ENCODE results near the gene ORM1.
A peak's percentile ranks its signal among the peaks of the same experiment; 100 is the strongest.

ORM1 gene

DNA sequence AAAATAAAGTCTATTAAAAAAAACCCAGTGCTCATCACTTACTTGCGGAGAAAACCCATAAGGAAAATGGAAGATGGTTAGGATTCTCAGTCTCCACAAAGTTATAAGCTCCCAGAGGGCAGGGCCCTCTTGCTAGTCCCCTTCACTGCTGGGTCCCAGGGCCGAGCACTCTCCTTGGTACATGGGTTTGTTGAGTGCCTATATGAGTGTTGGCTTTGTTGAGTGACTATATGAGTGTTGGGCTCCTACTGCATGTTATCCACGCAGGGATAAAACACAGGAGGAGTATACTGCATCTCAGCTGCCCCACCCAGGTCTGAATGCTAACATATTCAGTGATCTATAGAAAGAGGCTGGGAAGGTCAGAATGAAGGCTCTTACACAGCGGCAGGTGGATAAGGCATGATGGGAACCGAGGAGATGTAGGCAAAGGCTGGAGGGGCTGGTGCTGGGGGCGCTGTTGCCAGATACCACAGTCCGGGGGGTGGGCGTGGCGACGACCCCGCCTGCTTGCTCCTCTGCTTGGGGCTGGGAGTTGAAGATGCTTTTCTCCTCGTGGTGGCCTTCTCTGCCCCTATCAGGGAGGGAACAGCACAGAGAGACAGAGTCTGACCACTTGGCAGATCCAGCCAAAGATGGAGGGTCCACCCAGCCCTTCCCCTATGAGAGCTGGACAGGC lies 18.4 kb downstream of the ORM1 start:
- no peak for DNase-seq (ENCODE audit: extremely low read depth in 1 of 2, low read depth in 1 of 2)

DNA sequence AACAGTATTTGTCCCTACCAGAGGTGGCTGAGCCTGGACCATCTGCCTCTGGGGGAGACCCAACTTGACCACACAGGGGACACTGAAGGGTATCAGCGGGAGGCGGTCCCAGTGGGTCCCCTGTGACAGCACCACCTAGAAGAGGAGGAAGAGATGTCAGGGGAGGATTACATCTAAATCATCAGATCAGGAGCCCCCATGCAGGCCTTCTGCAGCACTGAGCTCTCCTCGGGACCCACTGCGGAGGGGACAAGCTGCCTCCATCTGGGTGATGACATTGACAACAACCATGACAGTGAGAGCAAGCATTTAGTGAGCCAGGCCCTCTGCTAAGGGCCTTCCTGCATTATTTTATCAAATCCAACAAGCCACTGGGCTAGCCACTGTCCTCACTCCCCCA lies 19.1 kb downstream of the ORM1 start:
- no peak for DNase-seq (ENCODE audit: extremely low read depth in 1 of 2, low read depth in 1 of 2)

DNA sequence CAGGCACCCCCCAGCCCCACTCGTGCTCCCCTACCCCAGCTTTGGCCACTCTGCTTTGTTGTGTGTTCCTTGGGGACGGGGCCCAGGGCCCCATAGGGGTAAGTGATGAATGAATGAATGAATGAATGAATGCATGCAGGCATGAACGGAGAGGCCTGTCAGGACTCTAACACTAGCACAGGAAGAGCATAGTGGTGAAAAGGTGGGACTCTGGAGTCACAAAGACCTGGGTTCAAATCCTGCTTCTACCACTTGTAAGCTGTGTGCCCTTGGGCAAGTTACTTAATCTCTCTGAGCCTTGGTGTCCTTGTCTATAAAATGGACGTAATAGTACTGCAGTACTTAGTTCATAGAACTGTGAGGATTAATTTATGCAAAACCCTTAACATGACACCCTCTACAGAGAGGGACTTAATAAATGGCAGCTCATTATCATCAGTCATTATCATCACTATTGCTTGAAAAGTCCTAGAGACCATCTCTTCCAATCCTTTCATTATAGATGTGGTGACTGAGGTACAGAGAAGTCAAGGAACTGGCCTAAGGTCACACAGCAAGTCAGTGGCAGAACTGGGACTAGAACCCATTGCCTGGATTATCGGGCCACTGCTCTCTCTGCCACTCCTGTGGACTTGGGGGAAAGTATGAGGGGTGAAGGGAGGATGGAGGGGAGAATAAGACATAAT lies 20.0 kb downstream of the ORM1 start:
- DNase-seq (ENCODE audit: extremely low read depth in 1 of 2, low read depth in 1 of 2): no peak

DNA sequence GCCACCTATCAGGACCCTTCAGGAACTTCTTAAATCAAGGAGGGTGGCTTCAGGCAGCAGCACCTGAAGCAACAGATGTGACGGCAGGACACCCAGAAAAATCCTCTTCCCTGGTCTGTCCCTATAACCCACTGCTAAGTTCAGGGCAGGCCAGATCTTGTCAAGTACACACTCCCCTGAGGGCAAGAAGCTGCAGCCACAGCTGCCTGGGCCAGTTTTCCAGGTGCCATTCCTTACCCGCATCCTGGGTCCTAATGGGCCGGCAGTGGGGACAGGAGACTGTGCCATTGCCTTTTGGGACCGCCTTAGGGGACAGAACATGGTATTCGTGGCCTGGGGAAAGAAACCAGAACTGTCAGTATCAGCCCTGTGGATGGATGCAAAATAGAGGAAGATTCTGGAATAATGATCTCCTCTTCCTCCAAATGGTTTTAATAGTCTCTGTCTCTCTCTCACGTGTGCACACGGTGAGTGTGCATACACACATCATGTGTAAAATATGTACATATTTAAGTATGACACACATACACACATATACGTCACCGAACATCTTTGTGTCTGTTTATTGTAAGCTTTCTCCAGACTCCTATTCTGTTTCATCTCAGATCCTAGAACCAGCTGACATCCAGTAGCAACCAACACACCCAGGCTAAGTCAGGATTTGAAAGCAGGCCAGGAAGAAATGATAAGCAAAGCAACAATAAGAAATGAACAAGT lies 20.7 kb downstream of the ORM1 start:
- no peak for DNase-seq (ENCODE audit: extremely low read depth in 1 of 2, low read depth in 1 of 2)

DNA sequence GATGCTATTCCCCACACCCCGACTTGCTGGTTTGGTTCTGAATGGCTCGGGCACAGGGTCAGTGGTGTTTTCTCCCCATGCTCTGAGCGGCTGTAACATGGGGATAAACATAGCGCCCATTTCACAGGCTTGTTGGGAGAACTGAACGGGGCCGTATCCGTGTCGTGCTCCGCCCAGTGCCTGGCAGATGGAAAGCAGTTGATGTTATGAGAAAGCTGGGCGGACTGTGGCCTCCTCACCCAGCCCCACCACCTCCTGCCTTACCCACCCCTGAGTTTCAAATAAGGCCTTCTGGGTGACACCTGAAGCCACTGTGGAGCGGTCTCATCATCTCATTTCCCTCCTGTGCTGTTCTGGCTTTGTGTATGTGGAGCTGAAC lies 21.3 kb downstream of the ORM1 start:
- DNase-seq (ENCODE audit: extremely low read depth in 1 of 2, low read depth in 1 of 2): no peak

DNA sequence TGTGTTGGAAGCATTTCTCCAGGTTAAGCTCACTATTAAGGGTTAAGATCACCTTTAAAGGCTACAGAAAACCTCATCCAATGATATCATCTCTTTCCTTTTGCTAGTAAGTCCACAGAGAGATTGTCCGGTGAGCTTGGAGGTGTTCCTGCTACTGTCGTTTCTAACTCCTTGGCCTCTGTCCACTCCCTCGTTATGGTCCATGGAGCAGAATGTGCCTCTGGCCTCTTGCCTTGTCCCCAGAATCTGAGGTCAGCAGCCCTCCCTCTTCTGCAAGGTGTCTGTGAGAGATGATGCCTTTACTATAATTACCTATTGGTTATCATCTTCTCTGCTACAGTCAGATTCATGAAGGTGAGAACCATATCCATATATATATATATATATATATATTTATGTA lies 21.8 kb downstream of the ORM1 start:
- no peak for DNase-seq (ENCODE audit: extremely low read depth in 1 of 2, low read depth in 1 of 2)

DNA sequence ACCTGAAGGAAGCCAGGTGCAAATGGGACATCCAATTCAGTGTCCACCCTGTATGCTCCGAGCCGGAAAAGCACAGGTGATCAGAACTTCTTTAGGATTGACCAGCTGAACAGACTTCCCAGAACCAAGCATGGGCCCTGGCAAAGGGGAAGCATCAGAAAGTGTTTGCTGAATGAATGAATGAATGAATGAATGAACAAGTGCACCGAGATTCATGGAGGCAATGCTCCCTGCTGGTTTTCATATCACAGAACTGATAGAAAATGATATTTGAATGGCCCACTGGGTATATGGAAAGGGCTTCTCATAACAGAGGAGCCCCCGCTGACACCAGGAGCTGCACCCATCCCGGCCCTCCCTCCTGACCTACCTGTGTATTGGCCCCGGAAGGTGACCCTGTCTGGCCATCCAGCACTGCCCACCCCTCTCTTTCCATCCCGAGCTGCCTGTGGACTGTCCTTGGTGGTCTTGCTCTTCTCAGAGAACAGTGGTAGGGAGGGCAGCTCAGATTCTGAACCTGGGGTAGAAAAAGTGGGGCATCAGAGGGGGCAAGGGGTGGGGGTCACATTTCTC lies 22.7 kb downstream of the ORM1 start:
- DNase-seq (ENCODE audit: extremely low read depth in 1 of 2, low read depth in 1 of 2): no peak

DNA sequence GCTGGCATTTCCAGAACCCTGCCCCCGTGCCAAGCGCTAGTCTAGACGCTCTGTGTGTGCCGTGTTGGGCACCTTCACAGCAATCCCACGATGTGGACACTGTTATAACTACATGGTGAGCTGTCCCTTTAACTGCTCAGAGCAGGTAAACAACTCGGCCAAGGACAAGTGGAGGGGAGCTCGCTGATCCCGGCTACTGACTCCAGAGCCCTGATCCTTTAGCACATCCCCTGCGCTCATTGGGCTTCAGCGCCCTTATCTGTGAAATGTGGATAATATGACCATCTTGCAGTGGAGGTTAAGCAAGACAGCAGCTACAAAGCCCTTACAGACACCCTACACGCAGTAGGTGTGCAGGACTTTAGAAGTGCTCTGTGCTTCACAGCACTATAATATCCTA lies 23.2 kb downstream of the ORM1 start:
- no peak for DNase-seq (ENCODE audit: extremely low read depth in 1 of 2, low read depth in 1 of 2)

DNA sequence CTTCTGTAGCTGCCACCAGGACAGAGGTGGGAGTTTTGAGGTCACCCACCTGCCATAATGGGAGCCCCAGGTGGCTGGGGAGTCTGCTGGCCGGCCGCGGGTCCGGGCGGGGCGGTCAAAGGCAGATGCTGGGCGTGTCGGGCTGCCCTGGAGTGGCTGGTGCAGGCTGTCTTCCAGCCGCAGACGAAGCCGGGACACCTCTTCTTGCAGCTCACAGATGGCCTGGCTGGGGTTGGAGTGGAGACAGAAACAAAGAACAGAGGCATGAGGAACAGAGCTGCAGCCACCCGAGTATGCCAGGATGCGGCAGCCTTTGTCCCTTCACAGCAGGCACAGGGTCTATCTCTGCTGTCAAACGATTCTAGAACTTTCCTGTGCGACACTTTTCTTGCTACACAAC lies 24.8 kb downstream of the ORM1 start:
- no peak for DNase-seq (ENCODE audit: extremely low read depth in 1 of 2, low read depth in 1 of 2)

DNA sequence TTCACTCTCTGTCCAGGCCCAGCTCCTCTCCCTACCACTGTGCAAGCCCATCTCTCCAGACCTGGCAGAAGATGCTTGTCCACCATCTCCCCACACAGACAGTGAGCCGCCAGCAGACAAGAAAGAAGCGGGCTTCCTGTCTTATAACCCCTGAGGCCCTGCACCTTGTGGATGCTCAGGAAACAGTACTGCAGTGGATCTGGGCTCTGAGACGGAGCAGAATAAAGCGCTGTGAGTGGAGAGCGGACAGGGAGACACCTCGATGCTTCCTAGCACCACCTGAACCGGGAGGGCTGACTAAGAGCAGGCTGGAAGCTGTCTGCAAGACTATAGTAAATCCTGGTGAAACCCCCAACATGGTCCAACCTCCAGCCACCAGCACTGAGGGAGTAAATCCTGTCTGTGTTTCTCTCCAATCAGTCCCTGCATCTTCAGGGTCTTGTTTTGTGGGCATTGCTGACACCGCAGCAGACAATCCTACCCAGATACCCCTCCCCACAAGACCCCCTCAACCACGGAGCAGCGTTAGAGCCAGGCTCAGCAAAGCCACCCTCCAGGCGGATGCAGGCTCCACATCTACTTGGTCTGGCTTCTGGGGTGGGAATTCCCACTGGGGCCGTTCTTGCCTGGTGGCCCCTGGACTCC lies 25.5 kb downstream of the ORM1 start:
- no peak for DNase-seq (ENCODE audit: extremely low read depth in 1 of 2, low read depth in 1 of 2)

DNA sequence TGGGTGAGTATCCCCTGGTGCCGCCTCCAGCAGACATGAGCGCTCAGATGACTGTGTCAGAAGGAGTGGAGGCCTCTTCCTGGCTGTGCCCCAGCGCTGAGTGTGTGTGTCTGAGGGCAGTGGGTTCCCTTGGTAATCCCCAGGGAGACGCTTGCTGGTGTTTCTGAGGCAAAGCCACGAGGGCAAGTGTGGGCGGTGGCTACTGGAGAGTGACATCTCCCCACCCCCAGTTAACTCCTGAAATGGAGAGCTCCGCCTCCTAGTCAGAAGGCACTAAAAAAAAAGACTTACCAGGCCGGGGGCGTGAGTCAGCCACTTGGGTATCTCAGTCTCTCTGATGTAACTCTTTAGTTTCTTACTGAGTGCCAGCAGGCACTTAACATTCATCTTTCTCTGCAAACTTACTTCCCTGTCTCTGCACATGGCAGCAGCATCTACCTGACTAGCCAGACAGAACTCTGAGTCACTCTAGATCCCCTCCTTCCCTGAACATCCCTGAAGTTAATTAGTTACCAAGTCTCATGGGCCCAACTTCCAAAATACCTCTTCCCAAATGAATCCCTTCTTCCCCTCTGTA lies 26.1 kb downstream of the ORM1 start:
- DNase-seq (ENCODE audit: extremely low read depth in 1 of 2, low read depth in 1 of 2): peak; percentile 80 to 96

DNA sequence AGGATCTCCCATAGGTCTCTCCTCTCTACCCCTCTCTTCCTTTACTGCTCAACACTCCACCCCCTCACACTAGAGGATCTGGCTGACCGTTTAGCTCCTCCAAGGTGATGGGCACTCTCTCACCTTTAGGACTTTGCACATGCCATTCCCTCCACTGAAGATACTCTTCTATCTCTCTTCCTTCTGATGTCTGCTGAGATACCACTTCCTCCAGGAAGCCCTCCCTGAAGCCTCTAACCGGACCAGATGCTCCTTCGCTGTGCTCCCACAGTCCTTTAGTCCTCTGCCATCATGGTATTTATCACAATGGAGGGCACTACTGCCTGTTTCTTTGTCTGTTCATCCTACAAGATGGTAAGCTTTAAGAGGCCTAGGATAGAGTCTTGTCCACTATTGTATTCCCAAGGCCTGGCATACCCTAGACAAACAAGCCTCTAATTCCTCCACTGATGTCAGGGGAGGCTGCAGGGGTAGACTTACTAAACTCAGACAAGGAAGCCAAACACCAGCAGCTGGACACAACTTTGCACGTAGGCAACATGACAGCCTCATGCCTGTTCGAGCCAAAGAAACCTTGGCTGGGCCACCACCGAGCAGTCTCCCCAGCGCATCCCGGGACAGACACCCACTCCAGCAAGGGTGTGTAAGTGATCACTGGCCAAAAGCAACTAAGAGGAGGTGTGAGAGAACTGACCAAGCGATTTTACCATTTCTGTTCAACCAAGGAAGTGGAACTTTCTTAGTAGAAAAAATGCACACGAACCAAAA lies 27.0 kb downstream of the ORM1 start:
- DNase-seq (ENCODE audit: extremely low read depth in 1 of 2, low read depth in 1 of 2): no peak

DNA sequence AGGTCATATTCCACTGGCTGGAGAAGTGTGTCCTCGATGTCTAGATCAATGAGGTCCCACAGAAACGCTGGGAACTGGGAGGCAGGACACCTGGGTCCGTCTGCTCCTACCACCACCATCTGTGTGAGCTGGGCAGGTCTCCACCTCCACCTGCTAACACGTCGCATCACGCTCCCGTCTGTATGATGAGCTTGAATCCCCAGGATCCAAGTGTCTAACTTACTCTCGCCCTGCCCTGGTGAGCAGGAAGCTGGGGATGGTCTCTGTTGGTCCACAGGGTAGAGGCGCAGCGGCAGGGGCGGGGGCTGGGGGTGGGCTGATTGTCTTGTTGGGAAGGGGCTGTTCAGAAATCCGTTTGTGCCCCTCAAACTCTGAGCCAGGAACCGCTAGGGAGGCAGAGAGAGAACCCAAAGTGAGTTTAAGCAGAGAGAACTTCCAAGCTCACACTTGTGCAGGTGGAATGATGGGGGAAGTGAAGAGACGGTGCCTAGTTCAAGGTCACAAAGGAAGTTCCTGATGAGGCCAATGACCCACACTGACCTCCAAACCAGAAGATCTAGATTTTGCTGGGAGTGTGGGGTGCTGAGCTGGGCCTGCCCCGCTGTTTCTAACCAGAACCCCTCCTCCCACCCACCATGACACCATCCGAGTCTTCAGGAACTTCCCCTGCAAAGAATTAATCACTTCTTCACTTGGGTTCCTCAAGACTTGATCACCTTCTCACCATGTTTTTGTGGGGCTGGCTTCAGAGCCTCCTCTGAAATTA lies 27.9 kb downstream of the ORM1 start:
- DNase-seq (ENCODE audit: extremely low read depth in 1 of 2, low read depth in 1 of 2): no peak

DNA sequence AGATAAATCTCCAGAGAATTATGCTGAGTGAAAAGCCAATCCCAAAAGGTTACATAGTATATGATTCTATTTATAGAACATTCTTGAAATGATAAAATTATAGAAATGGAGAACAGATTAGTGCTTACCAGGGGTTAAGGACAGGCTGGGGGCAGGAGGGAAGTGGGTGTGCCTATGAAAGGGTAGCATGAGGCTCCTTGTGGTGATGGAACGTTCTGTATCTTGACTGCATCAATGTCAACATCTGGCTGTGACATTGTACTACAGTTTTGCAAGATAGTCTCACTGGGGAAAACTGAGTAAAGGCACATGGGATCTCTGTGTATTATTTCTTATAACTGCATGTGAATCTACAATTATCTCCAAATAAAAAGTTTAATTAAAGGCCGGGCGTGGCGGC lies 29.0 kb downstream of the ORM1 start:
- no peak for DNase-seq (ENCODE audit: extremely low read depth in 1 of 2, low read depth in 1 of 2)

DNA sequence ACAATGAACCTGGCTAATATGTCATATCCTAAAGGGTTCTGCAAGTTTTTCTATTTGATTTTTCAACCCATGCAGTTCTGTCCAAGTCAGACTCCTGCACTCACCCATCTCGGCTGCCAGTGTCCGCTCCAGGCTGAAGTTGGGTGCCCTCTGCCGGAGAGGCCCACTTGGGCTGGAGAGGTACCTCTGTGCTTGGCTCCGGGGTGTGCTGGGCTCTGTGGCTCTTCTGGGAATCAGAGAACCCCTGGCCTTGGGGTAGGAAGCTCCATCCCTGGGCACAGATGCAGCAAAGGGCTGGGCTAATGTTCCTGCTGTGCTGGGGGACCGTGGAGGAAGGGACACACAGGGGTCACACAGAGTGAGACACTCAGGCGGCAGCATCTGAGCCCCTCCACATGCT lies 32.9 kb downstream of the ORM1 start:
- DNase-seq (ENCODE audit: extremely low read depth in 1 of 2, low read depth in 1 of 2): no peak

DNA sequence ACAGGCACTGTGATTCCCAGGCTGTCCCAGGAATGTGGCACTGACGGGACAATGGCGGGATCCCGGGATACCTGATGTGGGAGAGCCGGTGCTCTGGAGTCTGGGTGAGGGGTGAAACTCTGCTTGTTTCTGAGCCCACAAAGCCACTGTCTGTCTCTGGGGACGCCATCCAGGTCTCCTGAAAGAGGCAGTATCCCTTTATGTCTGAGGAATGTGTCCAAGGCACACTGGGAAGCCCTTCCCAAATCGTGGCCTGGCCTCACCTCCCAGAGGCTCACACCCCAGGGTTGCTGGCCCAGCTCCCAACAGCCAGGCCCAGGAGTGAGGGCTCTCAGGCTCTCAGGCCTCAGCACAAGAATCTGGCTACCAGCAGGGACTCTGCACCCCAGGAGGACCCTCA lies 33.9 kb downstream of the ORM1 start:
- no peak for DNase-seq (ENCODE audit: extremely low read depth in 1 of 2, low read depth in 1 of 2)

DNA sequence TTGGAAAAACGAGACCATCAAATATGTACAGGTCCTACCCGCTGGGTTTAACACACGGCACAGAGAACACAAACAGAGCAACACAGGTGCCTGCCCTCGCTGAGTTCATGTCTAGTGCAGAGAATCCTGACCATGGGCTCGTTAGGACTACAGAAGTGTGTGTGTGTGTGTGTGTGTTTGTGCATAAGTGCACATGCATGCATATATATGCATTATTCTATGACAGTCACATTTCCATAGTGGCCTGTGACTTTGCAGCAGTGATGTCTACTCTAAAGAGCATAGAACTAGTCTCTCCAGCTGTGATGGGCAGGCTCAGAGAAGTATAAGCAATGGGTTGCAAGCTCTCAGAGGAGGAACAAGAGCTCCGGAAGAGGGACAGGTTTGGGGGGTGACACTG lies 34.5 kb downstream of the ORM1 start:
- no peak for DNase-seq (ENCODE audit: extremely low read depth in 1 of 2, low read depth in 1 of 2)

DNA sequence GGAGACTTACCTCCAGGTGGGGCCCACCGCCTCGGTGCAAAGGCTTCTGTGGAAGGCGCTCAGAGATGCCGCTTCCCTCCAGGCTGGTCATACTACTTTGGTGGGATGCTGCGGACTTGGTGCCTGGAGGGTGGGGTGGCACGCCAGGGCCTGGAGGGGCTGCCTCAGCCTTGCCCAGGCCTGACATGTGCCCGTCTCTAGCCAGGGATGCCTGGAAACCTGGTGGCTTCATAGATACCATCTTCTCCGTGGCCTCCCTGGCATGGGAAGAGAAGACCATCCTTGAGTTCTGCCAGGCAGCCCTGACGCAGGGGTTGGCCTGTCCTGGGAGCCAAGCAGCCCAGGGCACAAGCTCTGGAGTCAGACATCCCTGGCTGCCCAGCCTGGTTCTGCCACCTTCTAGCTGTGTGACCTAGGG lies 35.0 kb downstream of the ORM1 start:
- DNase-seq (ENCODE audit: extremely low read depth in 1 of 2, low read depth in 1 of 2): no peak

DNA sequence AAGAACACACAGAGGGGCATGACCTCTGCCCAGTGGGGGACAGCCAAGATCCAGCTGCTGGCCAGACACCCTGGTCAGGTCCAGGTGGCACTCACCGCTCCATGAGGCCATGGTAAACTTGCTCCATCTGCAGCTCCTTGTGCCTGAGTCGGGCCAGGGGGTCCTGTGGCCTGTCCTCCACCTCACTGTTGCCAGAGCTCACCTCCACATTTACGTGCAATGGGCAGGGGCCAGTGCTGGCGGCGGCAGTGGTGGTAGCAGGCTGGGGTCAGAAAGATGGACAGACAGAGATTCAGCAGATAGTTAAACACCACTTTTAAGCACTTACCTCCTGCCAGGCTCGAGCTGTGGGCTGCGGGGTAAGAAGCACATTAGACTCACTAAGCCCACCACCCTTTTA lies 36.9 kb downstream of the ORM1 start:
- DNase-seq (ENCODE audit: extremely low read depth in 1 of 2, low read depth in 1 of 2): no peak

DNA sequence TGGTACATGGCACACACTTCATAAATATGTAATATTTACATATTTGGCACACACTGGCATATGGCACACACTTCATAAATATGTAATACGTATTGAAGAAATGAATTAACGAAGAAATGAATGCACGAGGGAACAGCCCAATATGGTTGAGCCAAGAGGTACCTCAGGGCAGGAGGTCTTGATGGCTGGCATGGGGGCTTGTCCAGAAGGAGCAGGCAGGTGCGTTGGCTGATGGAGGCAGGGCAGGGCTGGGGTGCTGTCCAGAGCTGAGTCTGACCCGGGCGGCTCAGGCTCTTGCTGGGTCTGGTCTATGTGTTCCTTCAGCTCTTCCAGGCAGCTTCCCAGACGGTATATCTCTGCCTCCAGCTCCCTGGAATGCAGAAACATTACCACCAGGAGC lies 38.6 kb downstream of the ORM1 start:
- DNase-seq (ENCODE audit: extremely low read depth in 1 of 2, low read depth in 1 of 2): no peak
